K562 (cell line): ENCODE measurements around the gene NKAIN1. TPM values are rescaled to one million over a fixed set of nuclear protein-coding genes. Genes with fewer than 3 reads are reported as not detected.
A peak's percentile ranks its signal among the peaks of the same experiment; 100 is the strongest.

Experiments used
- ATF1 ChIP-seq, 2 experiments: fragments of 450-650 bp in 1 of 2; IDR thresholded peaks; 2 replicates each; pipeline ENCODE4 v1.6.1; 2016; ENCODE audit warnings: missing compliant biosample characterization in 1 of 2, missing genetic modification characterization in 1 of 2
- HDGF ChIP-seq: fragments of 450-650 bp; IDR thresholded peaks from 2 replicates; pipeline ENCODE4 v1.6.1; 2016
- HLTF ChIP-seq: fragments of 450-650 bp; IDR thresholded peaks from 2 replicates; pipeline ENCODE4 v1.6.1; 2016
- ILK ChIP-seq: fragments of 450-650 bp; IDR thresholded peaks from 2 replicates; pipeline ENCODE4 v1.6.1; 2016; ENCODE audit warnings: missing genetic modification characterization, low read depth, mild to moderate bottlenecking, missing compliant biosample characterization, moderate library complexity, borderline replicate concordance
- KDM1A ChIP-seq, 2 experiments: fragments of 450-650 bp; IDR thresholded peaks; 2 replicates each; pipeline ENCODE4 v1.6.1; 2016; ENCODE audit warnings: mild to moderate bottlenecking in 2 of 2
- MTF1 ChIP-seq: fragments of 250-450 bp; sonication (Bioruptor Pico); IDR thresholded peaks from 2 replicates; pipeline ENCODE4 v1.9.0; 2021; ENCODE audit warnings: moderate library complexity, mild to moderate bottlenecking, inconsistent platforms, borderline replicate concordance
- NBN ChIP-seq: fragments of 450-650 bp; IDR thresholded peaks from 2 replicates; pipeline ENCODE4 v1.6.1; 2016; ENCODE audit warnings: low read depth, mild to moderate bottlenecking
- NCOA2 ChIP-seq, 2 experiments: fragments of 450-650 bp; IDR thresholded peaks; 2 replicates each; pipeline ENCODE4 v1.6.1; 2018; ENCODE audit warnings: mild to moderate bottlenecking in 2 of 2, moderate library complexity in 1 of 2; ENCODE audit not compliant: partially characterized antibody in 2 of 2
- PTTG1 ChIP-seq: fragments of 450-650 bp; IDR thresholded peaks from 2 replicates; pipeline ENCODE4 v1.6.1; 2016; ENCODE audit warnings: low read depth, mild to moderate bottlenecking, missing genetic modification characterization, missing compliant biosample characterization
- RBFOX2 ChIP-seq: fragments of 200-400 bp; formaldehyde crosslinking; IDR thresholded peaks from 2 replicates; pipeline ENCODE4 v1.6.1; 2017; ENCODE audit warnings: low read depth, mild to moderate bottlenecking, low read length, moderate library complexity
- SMC3 ChIP-seq: conservative IDR thresholded peaks from 2 replicates; pipeline ENCODE4 v1.6.1; 2011; ENCODE audit warnings: low read depth, low read length, improper control_type of control experiment; ENCODE audit not compliant: insufficient read depth
- TBP ChIP-seq: optimal IDR thresholded peaks from 2 replicates; pipeline ENCODE3; 2011; ENCODE audit warnings: low read depth, low read length, improper control_type of control experiment
- ZNF764 ChIP-seq: fragments of 250-450 bp; sonication (Bioruptor Pico); IDR thresholded peaks from 2 replicates; pipeline ENCODE4 v1.4.0; 2020; ENCODE audit warnings: low read depth, mild to moderate bottlenecking, moderate library complexity
- polyA plus RNA-seq, 8 experiments: library from polyadenylated mRNA; depleted of rRNA in 4 of 8; stranded (reverse) in 5 of 8; unstranded in 3 of 8; fragments of >200 nt; fragmentation: Nextera tagmentation in 2 of 8; fragmentation: Illumina TruSeq in 1 of 8; extraction: Ambion mirVana in 2 of 8; extraction: Trizol in 1 of 8; gene quantifications; 2 replicates each; pipeline versions ENCODE4 v1.2.1 to v1.2.3, GENCODE V29; 2011 to 2014; ENCODE audit warnings: inconsistent platforms in 1 of 8, missing spikeins in 1 of 8
- total RNA-seq, 7 experiments: library from RNA; depleted of rRNA in 6 of 7; stranded (reverse); fragments of >200 nt in 6 of 7; fragmentation: Illumina TruSeq in 2 of 7; extraction: Trizol in 2 of 7; gene quantifications; 2 replicates each; pipeline versions ENCODE4 v1.2.1 to v1.2.3, GENCODE V29; 2011 to 2021; ENCODE audit warnings: low replicate concordance in 1 of 7
- TF ChIP-seq, protein P1 (sequence below), 2 experiments: fragments of 200-800 bp in 1 of 2; sonication (Bioruptor generic) in 1 of 2; sonication (generic) in 1 of 2; formaldehyde crosslinking in 1 of 2; IDR thresholded peaks in 1 of 2; conservative IDR thresholded peaks in 1 of 2; 2 replicates each; pipeline versions ENCODE4 v1.5.0 to v1.6.1; 2016 to 2020; ENCODE audit warnings: missing compliant biosample characterization in 1 of 2, missing genetic modification characterization in 1 of 2, missing genetic modification reagents in 1 of 2
- TF ChIP-seq, protein P2 (sequence below): sonication (generic); formaldehyde crosslinking; IDR thresholded peaks from 2 replicates; pipeline ENCODE4 v1.8.1; 2023; ENCODE audit warnings: mild to moderate bottlenecking, missing genetic modification reagents
- TF ChIP-seq, protein P3 (sequence below): fragments of 450-650 bp; formaldehyde crosslinking; IDR thresholded peaks from 2 replicates; pipeline ENCODE4 v1.4.0; 2022; ENCODE audit warnings: mild to moderate bottlenecking, moderate library complexity
- TF ChIP-seq, protein P4 (sequence below): fragments of 450-650 bp; IDR thresholded peaks from 2 replicates; pipeline ENCODE4 v1.6.1; 2014; ENCODE audit warnings: low read depth, mild to moderate bottlenecking, moderate library complexity, borderline replicate concordance
- TF ChIP-seq, protein P5 (sequence below), 2 experiments: IDR thresholded peaks; 2 replicates each; pipeline ENCODE4 v1.6.1; 2012; ENCODE audit warnings: improper control_type of control experiment in 2 of 2, low read depth in 2 of 2, low read length in 2 of 2, borderline replicate concordance in 1 of 2

The NKAIN1 gene
- total and polyA plus RNA-seq, 9 of the 15 experiments (the other 6 are each of a cell fraction or from before 2014, with no cell fraction given) = 0.03 to 0.22 (median 0.04) TPM; not detected in 3

DNA sequence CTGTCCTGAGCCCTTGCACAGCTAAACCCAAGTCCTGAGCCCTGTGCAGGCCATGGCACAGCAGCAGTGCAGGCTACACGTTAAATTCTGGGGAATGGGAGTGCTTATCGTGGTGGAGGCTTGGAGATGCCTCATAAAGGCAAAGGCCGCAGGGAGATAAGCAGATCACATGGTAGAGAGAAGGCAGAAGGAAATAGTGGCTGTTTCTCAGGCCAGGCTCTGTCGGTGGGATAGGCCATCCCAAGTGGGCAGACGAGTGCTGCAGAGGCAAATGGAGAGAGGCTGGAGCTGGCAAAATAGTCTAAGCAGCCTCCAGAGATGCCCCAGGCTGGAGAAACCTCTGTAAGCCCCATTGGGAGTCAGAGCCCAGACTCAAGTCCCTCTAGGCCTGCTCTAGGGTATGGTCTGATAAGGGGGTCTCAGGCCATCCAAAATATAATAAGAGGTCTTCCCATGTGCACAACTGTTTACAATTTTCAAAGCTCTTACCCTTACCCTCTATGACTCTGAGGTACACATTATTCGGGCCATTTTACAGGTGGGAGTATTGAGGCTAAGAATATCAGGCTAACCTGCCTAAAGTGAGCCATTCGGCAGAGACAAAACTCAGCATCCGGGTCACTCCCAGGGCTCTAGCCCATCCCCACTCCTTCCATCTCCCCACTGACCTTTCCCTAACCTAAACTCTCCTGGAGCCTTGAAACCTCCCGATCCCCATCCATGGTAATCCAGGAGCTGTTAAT, 79.6 kb downstream of the NKAIN1 start (continued):
- TF ChIP-seq, protein P1, sequence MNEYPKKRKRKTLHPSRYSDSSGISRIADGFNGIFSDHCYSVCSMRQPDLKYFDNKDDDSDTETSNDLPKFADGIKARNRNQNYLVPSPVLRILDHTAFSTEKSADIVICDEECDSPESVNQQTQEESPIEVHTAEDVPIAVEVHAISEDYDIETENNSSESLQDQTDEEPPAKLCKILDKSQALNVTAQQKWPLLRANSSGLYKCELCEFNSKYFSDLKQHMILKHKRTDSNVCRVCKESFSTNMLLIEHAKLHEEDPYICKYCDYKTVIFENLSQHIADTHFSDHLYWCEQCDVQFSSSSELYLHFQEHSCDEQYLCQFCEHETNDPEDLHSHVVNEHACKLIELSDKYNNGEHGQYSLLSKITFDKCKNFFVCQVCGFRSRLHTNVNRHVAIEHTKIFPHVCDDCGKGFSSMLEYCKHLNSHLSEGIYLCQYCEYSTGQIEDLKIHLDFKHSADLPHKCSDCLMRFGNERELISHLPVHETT (CRISPR knock-in tag; conservative IDR thresholded peaks at IDR 0.05 in 1 of 2, IDR thresholded peaks at IDR 0.05 in 1 of 2) = peak in 1 of 2 experiments; percentile 76; a peak in 2 of 4 replicates
- TF ChIP-seq PTTG1 (0 out of 2 replicates have a peak, but pooled peaks have one; percentile 21), NBN (peak; percentile 39; the same call in 1 of the 2 replicates), ILK (no peak), ATF1 (CRISPR knock-in tag; IDR thresholded peaks at IDR 0.05) (no peak), ATF1 (tag; IDR thresholded peaks at IDR 0.05) (peak; percentile 29; the same call in 1 of the 2 replicates), SMC3 (no peak), MTF1 (peak; percentile 72; the same call in 1 of the 2 replicates), NCOA2 (IDR thresholded peaks at IDR 0.05; ENCODE audit: partially characterized antibody in 2 of 2) (no peak), HDGF (0 out of 2 replicates have a peak, but pooled peaks have one; percentile 61), KDM1A (IDR thresholded peaks at IDR 0.05) (peak; percentile 70 to 89), ZNF764 (CRISPR knock-in tag) (no peak), RBFOX2 (peak; percentile 21; the same call in 1 of the 2 replicates), HLTF (no peak), TBP (peak; percentile 42)
- TF ChIP-seq, protein P2, sequence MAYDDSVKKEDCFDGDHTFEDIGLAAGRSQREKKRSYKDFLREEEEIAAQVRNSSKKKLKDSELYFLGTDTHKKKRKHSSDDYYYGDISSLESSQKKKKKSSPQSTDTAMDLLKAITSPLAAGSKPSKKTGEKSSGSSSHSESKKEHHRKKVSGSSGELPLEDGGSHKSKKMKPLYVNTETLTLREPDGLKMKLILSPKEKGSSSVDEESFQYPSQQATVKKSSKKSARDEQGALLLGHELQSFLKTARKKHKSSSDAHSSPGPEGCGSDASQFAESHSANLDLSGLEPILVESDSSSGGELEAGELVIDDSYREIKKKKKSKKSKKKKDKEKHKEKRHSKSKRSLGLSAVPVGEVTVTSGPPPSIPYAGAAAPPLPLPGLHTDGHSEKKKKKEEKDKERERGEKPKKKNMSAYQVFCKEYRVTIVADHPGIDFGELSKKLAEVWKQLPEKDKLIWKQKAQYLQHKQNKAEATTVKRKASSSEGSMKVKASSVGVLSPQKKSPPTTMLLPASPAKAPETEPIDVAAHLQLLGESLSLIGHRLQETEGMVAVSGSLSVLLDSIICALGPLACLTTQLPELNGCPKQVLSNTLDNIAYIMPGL (CRISPR knock-in tag) = no peak
- TF ChIP-seq, protein P3, sequence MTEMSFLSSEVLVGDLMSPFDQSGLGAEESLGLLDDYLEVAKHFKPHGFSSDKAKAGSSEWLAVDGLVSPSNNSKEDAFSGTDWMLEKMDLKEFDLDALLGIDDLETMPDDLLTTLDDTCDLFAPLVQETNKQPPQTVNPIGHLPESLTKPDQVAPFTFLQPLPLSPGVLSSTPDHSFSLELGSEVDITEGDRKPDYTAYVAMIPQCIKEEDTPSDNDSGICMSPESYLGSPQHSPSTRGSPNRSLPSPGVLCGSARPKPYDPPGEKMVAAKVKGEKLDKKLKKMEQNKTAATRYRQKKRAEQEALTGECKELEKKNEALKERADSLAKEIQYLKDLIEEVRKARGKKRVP (CRISPR knock-in tag) = peak; percentile 70
- TF ChIP-seq, protein P4, sequence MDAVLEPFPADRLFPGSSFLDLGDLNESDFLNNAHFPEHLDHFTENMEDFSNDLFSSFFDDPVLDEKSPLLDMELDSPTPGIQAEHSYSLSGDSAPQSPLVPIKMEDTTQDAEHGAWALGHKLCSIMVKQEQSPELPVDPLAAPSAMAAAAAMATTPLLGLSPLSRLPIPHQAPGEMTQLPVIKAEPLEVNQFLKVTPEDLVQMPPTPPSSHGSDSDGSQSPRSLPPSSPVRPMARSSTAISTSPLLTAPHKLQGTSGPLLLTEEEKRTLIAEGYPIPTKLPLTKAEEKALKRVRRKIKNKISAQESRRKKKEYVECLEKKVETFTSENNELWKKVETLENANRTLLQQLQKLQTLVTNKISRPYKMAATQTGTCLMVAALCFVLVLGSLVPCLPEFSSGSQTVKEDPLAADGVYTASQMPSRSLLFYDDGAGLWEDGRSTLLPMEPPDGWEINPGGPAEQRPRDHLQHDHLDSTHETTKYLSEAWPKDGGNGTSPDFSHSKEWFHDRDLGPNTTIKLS = no peak
- TF ChIP-seq, protein P5, sequence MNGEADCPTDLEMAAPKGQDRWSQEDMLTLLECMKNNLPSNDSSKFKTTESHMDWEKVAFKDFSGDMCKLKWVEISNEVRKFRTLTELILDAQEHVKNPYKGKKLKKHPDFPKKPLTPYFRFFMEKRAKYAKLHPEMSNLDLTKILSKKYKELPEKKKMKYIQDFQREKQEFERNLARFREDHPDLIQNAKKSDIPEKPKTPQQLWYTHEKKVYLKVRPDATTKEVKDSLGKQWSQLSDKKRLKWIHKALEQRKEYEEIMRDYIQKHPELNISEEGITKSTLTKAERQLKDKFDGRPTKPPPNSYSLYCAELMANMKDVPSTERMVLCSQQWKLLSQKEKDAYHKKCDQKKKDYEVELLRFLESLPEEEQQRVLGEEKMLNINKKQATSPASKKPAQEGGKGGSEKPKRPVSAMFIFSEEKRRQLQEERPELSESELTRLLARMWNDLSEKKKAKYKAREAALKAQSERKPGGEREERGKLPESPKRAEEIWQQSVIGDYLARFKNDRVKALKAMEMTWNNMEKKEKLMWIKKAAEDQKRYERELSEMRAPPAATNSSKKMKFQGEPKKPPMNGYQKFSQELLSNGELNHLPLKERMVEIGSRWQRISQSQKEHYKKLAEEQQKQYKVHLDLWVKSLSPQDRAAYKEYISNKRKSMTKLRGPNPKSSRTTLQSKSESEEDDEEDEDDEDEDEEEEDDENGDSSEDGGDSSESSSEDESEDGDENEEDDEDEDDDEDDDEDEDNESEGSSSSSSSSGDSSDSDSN (IDR thresholded peaks at IDR 0.05; ENCODE audit: borderline replicate concordance in 1 of 2, low read depth in 2 of 2, low read length in 2 of 2) = no peak
